ENCODE results near the gene S100A10. TPM values are rescaled to one million over a fixed set of nuclear protein-coding genes. Genes with fewer than 3 reads are reported as not detected.
A peak's percentile ranks its signal among the peaks of the same experiment; 100 is the strongest.

S100A10 gene
- total RNA-seq, 1 experiment from 2014 or later: 1,436 TPM

DNA sequence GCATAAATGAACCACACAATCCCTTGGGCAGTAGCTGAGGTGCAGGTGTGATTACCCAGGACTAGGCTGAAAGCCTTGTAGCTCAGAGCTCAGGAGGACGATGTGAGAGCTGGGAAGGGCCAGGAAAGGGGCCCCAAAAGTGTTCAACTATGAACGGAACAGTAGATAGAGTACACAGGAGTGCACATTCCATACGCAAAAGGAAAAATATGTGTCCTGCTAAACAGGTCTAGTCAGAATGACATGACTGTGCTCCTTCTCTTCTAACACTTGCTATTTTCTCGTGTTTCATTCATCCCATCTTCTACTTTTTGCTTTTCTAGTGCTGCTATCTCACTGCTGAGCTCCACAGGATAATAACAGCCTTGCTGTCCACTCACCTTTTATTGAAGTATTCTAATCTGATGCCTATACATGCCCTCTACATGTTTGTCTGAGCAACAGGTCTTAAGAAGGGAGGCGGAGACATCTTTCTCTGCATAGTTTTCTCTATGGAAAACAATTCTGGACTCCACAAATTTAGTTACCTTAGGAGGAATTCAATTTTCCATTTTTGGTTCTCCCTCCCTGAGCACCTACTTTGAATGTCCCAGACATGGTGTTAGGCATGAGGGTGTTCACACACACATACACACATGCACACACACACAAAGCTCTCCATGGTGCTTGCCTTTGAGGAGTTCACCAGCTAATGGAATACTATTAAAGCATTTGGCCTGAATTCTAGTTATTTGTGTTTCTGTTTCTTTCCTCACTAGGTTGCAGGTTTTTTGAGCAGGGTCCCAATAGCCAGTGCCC lies 3.4 kb downstream of the S100A10 start:
- intact Hi-C loops (cut with micrococcal nuclease; ENCODE audit: unreplicated experiment): loop anchor here (5.0 kb wide), 1 partner anchor 172 kb away; no protein-coding TSS in a partner anchor
- Histone ChIP-seq H3K9me3 (ENCODE audit: insufficient read depth, low read depth) (no peaks in the 10 kb centered on the region), H3F3A (ENCODE audit: insufficient read depth, low read depth) (peaks cover 86% of the 10 kb centered on the region), H2AFZ (no peak overlapping the region), H3K27ac (peak overlapping the region; percentile 99), H3K79me2 (ENCODE audit: low read depth) (peaks cover 76% of the 10 kb centered on the region), H4K20me1 (ENCODE audit: insufficient read depth) (peaks cover 25% of the 10 kb centered on the region), H3K27me3 (ENCODE audit: insufficient read depth, low read depth) (no peaks in the 10 kb centered on the region), H3K4me1 (replicated peaks; ENCODE audit: insufficient read depth) (peaks cover 74% of the 10 kb centered on the region), H3K9me2 (ENCODE audit: insufficient read depth) (no peaks in the 10 kb centered on the region), H3K4me3 (peak overlapping the region; percentile 94), H3K4me2 (peak overlapping the region; percentile 93), H3K36me3 (ENCODE audit: low read depth) (peaks cover 52% of the 10 kb centered on the region)
- TF ChIP-seq EZH2 (IDR thresholded peaks at IDR 0.05; ENCODE audit: low read depth): no peak
- TF ChIP-seq, protein P1, sequence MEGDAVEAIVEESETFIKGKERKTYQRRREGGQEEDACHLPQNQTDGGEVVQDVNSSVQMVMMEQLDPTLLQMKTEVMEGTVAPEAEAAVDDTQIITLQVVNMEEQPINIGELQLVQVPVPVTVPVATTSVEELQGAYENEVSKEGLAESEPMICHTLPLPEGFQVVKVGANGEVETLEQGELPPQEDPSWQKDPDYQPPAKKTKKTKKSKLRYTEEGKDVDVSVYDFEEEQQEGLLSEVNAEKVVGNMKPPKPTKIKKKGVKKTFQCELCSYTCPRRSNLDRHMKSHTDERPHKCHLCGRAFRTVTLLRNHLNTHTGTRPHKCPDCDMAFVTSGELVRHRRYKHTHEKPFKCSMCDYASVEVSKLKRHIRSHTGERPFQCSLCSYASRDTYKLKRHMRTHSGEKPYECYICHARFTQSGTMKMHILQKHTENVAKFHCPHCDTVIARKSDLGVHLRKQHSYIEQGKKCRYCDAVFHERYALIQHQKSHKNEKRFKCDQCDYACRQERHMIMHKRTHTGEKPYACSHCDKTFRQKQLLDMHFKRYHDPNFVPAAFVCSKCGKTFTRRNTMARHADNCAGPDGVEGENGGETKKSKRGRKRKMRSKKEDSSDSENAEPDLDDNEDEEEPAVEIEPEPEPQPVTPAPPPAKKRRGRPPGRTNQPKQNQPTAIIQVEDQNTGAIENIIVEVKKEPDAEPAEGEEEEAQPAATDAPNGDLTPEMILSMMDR (conservative IDR thresholded peaks at IDR 0.05): peak; percentile 26; the same call in 1 of the 2 replicates
- ChIA-PET POLR2A (ENCODE audit: unreplicated experiment) (interaction anchor here (0.6 to 3.1 kb wide), 8 partner anchors 9 to 55 kb away, joined by 3 to 29 read pairs (median 3); no protein-coding TSS in a partner anchor), CTCF (interaction anchor here (0.6 kb wide), 1 partner anchor 1088 kb away, joined by 3 read pairs; no protein-coding TSS in a partner anchor)
- DNase-seq: peak in 1 of 2 experiments; percentile 83
- BruUV-seq (replicated peaks): no TSS peak

DNA sequence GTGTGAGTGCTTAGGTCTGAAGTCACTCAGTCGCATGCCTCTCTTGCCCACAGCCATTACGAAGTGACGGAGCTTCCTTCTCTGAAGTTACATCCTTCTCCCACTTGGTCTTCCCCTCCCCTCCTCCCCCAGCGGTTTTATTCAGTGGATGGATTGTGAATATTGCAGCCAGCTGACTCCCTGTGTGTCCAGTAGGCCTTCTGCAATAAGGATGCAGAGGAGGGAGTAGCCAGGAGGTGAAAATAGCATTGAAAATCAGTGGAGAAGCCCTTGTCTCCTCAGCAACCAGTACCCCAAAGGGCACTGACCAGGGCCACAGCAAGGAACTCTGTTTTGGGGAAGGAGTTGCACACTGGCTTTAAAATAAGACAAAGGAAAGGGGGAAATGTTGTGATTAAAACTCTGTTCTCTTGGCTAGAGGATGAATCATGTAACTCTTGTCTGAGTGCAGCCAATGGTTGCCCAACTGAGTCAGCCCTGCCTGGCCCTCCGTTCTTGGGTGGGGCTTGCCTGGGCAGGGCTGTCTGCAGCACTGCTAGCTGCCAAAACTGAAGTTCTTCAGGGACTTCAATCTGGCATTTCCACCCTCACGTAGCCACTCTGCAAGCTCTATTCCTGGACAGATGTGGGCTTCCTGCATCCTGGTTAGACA lies 4.3 kb downstream of the S100A10 start:
- Histone ChIP-seq H3K9me2 (ENCODE audit: insufficient read depth) (no peaks in the 10 kb centered on the region), H3K9me3 (ENCODE audit: insufficient read depth, low read depth) (no peaks in the 10 kb centered on the region), H3K4me1 (replicated peaks; ENCODE audit: insufficient read depth) (peaks cover 74% of the 10 kb centered on the region), H3K27ac (peak overlapping the region; percentile 99), H4K20me1 (ENCODE audit: insufficient read depth) (peaks cover 25% of the 10 kb centered on the region), H3K36me3 (ENCODE audit: low read depth) (peaks cover 61% of the 10 kb centered on the region), H3F3A (ENCODE audit: insufficient read depth, low read depth) (peaks cover 87% of the 10 kb centered on the region), H2AFZ (no peak overlapping the region), H3K79me2 (ENCODE audit: low read depth) (peaks cover 85% of the 10 kb centered on the region), H3K27me3 (ENCODE audit: insufficient read depth, low read depth) (no peaks in the 10 kb centered on the region), H3K4me3 (peak overlapping the region; percentile 94), H3K4me2 (peak overlapping the region; percentile 93)
- no peak for TF ChIP-seq EZH2 (IDR thresholded peaks at IDR 0.05; ENCODE audit: low read depth)
- TF ChIP-seq, protein P1 (conservative IDR thresholded peaks at IDR 0.05): no peak
- intact Hi-C loops (cut with micrococcal nuclease; ENCODE audit: unreplicated experiment): loop anchor here (1.0 to 10.0 kb wide), 4 partner anchors 17 to 915 kb away; partner anchors contain the start of genes IVL and THEM4
- peak; percentile 84 to 89 for DNase-seq
- CTCF ChIA-PET: interaction anchor here (0.5 kb wide), 1 partner anchor 1999 kb away, joined by 4 read pairs; no protein-coding TSS in a partner anchor
- POLR2A ChIA-PET (ENCODE audit: unreplicated experiment): interaction anchor here (0.6 to 3.1 kb wide), 10 partner anchors 9 to 149 kb away, joined by 3 to 29 read pairs (median 10); partner anchors contain the start of gene S100A11
- BruUV-seq (replicated peaks): no TSS peak

DNA sequence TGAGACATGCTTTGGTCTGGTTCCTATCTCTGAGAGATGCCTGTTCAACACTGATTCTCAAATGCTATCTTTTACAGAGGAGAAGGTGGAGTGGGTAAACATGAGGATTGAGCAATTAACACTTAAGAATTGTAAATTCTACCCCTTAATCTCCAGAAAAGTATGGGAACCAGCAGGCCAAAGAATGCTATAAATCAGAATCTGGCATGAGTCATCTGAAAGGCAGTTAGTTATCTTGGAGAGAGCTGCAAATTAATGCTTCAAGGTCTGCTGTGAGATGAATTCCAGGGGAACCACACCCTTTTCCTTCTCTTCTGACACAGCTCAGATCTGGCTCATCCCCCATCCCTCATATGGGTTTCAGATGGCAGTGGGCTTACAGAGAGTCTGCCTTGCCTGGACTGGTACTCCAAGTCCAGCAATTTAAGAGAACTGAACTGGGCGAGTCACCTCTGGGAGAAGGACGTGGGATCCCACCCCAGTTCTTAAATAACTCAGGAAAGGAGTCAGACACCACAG lies 5.2 kb downstream of the S100A10 start:
- Histone ChIP-seq H3K36me3 (ENCODE audit: low read depth) (peaks cover 70% of the 10 kb centered on the region), H3K9me3 (ENCODE audit: insufficient read depth, low read depth) (no peaks in the 10 kb centered on the region), H3K79me2 (ENCODE audit: low read depth) (peaks cover 93% of the 10 kb centered on the region), H3K4me3 (peak overlapping the region; percentile 94; the same call in 1 of the 2 replicates), H2AFZ (no peak overlapping the region), H3K27me3 (ENCODE audit: insufficient read depth, low read depth) (no peaks in the 10 kb centered on the region), H4K20me1 (ENCODE audit: insufficient read depth) (peaks cover 27% of the 10 kb centered on the region), H3K4me1 (replicated peaks; ENCODE audit: insufficient read depth) (peaks cover 78% of the 10 kb centered on the region), H3K9me2 (ENCODE audit: insufficient read depth) (no peaks in the 10 kb centered on the region), H3K27ac (peak overlapping the region; percentile 99), H3F3A (ENCODE audit: insufficient read depth, low read depth) (peaks cover 91% of the 10 kb centered on the region), H3K4me2 (peak overlapping the region; percentile 93)
- intact Hi-C loops (cut with micrococcal nuclease; ENCODE audit: unreplicated experiment): loop anchor here (1.0 to 10.0 kb wide), 4 partner anchors 43 to 916 kb away; partner anchors contain the start of genes IVL and THEM4
- POLR2A ChIA-PET (ENCODE audit: unreplicated experiment): interaction anchor here (0.6 to 3.1 kb wide), 17 partner anchors 10 to 677 kb away, joined by 3 to 37 read pairs (median 6); partner anchors contain the start of gene S100A11
- BruUV-seq (replicated peaks): no TSS peak
- TF ChIP-seq, protein P1 (conservative IDR thresholded peaks at IDR 0.05): no peak
- TF ChIP-seq EZH2 (IDR thresholded peaks at IDR 0.05; ENCODE audit: low read depth): no peak
- DNase-seq: peak; percentile 77 to 99
- CTCF ChIA-PET: interaction anchor here (0.6 to 1.3 kb wide), 3 partner anchors 20 to 149 kb away, joined by 3 to 10 read pairs (median 3); no protein-coding TSS in a partner anchor

Data from PC-9 (cell line).